ENCODE data around the gene PGK1. TPM values are rescaled to one million over a fixed set of nuclear protein-coding genes. Genes with fewer than 3 reads are reported as not detected.
A peak's percentile ranks its signal among the peaks of the same experiment; 100 is the strongest.
"Not testable (repeated sequence)": the region's sequence is repeated elsewhere in the genome, so short reads cannot be mapped to it uniquely, and the experiment has no call there.

PGK1 gene
- 83.6 TPM for total RNA-seq

GRCh38 chrX:78103623-78104446 lies at the start of gene PGK1:
Gene PGK1, plus strand, starts transcription at chrX:78104248. Its CDS starts 93 bp downstream, at chrX:78104341.
- DNase-seq: peak; percentile 95

GRCh38 chrX:78063687-78064086 lies 40.4 kb upstream of the PGK1 start:
- no peak for DNase-seq

GRCh38 chrX:78064152-78064551 lies 39.9 kb upstream of the PGK1 start:
- DNase-seq: no peak

GRCh38 chrX:78064698-78065601 lies 39.1 kb upstream of the PGK1 start:
- peak; percentile 1 for DNase-seq

DNA sequence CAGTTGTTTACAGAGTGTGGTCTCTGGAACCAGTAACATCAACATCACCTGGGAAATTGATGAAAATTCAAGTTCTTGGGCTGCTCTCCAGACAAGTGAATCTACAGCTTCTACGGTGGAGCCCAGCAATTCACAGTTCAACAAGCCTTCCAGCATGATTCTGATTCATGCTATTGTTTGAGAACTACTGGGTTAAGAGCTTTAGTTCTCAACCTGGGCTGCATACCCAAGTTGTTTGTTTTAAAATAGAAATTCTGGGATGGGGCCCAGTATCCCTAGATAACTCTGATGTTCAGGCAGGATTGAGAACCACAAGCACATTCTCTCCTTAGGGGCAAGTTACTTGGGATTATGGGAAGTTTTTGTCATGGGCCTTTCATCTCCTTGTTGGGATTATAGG lies 37.9 kb upstream of the PGK1 start:
- no peak for DNase-seq

GRCh38 chrX:78071331-78071730 lies 32.7 kb upstream of the PGK1 start:
- no peak for DNase-seq

DNA sequence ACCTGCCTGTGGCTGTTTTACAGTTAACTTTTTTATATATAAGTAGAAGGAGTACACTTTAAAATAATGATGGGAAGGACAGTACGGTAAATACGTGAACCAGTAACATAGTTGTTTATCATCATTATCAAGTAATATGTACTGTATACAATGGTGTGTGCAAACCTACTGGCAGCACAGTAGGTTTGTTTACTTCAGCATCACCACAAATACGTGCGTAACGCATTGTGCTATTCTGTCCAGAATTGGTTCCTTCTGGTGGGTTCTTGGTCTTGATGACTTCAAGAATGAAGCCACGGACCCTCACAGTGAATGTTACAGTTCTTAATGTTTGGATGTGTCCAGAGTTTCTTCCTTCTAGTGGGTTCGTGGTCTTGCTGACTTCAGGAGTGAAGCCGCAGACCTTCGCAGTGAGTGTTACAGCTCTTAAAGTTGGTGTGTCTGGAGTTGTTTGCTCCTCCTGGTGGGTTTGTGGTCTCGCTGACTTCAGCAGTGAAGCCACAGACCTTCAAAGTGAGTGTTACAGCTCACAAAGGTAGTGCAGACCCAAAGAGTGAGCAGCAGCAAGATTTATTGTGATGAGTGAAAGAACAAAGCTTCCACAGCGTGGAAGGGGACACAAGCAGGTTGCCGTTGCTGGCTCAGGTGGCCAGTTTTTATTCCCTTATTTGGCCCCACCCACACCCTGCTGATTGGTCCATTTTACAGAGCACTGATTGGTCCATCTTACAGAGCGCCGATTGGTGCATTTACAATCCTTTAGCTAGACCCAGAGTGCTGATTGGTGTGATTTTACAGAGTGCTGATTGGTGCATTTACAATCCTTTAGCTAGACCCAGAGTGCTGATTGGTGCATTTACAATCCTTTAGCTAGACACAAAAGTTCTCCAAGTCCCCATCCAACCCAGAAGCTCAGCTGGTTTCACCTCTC lies 30.6 kb upstream of the PGK1 start:
- DNase-seq: not testable (repeated sequence)

- DNase-seq: no peak
Observed at GRCh38 chrX:78074088-78074487, 30.0 kb upstream of the PGK1 start.

- DNase-seq: no peak
Observed at GRCh38 chrX:78075787-78076389, 28.2 kb upstream of the PGK1 start.

DNA sequence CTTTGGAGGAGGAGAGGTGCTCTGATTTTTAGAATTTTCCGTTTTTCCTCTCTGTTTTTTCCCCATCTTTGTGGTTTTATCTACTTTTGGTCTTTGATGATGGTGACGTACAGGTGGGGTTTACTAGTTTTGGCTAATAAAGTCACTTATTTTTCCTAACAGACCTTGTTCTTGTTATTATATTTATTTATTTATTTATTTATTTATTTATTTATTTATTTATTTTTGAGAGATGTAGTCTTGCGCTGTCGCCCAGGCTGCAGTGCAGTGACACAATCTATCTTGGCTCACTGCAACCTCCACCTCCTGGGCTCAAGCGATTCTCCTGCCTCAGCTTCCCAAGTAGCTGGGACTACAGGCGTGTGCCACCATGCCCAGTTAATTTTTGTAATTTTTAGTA lies 22.6 kb upstream of the PGK1 start:
- not testable (repeated sequence) for DNase-seq

DNA sequence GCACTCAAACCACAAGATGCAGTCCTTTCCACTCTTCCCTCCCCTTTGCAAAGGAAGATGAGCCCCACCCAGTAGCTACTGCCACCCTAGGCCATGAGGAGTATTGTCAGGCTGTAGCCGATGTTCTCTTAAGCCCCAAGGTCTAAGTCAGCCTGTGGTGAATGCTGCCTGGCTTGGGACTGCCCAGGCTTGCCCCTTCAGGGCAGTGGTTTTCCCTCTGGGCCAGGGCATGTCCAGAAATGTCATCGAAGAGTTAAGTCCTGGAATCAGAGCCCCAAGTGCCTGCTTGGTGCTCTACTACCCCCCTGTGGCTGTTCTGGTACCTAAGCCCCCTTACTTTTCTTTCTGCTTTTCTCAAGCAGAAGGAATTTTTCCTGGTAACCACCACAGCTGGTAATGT lies 11.8 kb upstream of the PGK1 start:
- no peak for DNase-seq

DNA sequence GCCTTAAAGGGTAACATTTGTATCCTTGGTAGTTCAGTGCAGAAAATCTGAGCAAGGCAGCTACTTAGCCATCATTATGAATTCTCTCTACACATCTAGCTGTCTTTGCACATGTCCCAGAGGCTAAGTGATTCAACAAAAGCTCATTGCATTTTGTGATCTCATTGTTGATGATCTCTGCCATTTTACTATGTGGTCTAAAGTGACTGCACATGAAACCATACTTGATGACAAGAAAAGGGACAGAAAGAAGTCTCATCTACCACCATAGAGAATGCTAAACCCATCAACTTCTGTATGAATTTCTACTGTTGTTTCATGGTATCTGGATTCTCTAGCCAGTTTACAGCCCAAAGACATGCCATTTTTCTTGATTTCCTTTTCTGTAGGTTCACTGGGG lies 5.9 kb upstream of the PGK1 start:
- DNase-seq: no peak

GRCh38 chrX:78102091-78102490 lies 2.0 kb upstream of the PGK1 start:
- no peak for DNase-seq

- no peak for DNase-seq
Observed at GRCh38 chrX:78103001-78103622, 936 bp upstream of the PGK1 start.

- DNase-seq: no peak
Observed at GRCh38 chrX:78104447-78105176, 564 bp downstream of the PGK1 start.

DNA sequence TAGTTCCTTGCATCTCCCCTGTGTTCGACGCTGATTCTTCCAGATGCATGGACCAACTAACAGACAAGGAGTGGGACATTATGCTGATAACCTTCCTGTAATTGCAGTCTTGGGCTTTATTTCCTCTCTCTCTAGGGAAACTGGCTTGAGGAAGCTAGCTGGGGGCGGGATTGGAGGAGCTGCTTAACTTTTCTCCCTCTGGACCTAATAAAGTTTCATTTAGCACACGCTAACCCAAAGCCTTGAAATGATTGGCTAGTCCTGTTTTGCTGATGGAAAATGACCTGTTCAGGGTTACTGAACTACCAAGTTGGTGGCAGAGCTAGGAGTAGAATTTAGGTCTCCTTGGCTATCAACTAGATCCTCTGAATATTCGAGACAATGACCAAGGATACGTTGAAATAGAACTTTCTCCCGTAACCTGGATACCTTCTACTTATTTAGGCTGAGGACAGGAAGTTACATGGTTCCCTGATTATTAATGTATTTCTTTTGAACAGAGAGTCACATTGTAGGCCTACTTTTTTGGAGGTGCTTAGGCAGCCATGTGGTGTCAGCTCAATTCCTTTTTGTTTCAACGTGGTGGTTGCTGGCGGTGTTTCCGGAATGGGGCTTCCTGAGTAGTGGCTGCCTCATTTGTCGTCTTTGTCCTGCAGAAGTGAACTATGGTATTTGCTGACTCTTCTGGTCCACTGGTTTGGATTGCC lies 2.0 kb downstream of the PGK1 start:
- DNase-seq: no peak

DNA sequence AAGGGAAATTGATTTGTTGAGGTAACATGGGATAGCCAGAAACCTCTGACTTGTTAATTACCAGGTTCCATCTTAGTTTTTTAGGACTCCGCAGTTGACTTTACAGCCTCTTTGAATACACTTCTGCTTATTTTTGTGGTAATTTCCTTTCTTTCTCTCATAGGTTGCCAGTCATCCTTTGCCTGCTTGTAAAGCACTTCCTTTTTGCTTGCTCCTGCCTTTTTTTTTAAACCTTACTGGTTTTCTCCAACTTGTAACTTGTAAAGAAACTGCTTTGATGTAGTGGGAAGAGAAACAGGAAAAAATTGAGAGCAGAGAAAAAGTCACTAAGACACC lies 2.6 kb downstream of the PGK1 start:
- no peak for DNase-seq

DNA sequence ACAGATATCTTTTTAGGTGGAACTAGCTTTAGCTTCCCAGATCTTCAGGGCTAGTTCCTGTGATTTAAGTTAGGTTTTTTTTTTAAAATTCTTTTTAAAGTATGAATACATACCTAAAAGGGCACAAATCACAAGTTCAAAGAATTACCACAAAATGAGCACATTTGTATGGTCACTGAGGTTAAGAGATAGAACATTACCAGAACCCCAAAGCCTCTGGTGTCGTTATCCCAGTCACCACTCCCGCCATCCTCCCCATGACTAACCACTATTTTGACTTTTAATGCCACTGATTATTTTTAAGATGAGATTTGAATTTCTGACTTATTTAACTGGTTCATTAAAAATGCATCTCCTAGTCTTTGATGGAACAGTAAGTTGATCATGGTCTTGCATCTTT lies 5.4 kb downstream of the PGK1 start:
- DNase-seq: no peak

DNA sequence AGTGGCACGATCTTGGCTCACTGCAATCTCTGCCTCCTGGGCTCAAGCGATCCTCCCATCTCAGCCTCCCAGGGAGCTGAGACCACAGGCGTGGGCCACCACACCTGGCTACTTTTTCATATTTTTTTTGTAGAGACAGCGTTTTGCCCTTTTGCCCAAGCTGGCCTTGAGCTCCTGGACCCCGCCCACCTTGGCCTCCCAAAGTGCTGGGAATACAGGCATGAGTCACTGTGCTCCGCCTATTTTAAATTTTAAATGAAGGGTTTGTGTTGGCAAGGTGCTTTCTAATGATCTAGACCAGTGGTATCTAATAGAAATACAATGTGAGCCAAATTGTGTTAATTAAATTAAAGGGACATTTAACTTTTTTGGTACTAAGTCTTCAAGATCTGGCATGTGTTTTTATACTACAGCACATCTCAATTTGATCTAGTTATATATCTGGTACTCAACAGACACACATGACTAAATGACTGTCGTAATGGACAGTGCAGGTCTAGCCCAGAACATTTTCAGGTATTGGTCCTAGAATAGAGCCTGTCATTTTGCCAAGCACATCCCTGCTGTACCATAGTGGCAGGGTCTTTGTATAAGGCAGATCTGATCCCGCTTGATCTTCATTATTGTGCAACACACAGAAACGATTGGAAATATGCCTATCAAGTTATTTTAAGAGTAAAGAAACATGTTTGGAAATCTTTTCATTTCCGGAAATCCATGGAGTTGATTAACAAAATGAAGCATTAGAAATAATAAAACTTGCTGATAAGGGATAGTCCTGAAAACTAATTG lies 7.3 kb downstream of the PGK1 start:
- no peak for DNase-seq
